Activated gamma-delta T cell (primary cell): ENCODE measurements around the gene ITPRID1.
"Not testable (repeated sequence)": the region's sequence is repeated elsewhere in the genome, so short reads cannot be mapped to it uniquely, and the experiment has no call there.

ENCODE experiments used
- DNase-seq: peaks from one replicate; lab custom pipeline; 2025; lab: John Stamatoyannopoulos, UW

Gene ITPRID1

DNA sequence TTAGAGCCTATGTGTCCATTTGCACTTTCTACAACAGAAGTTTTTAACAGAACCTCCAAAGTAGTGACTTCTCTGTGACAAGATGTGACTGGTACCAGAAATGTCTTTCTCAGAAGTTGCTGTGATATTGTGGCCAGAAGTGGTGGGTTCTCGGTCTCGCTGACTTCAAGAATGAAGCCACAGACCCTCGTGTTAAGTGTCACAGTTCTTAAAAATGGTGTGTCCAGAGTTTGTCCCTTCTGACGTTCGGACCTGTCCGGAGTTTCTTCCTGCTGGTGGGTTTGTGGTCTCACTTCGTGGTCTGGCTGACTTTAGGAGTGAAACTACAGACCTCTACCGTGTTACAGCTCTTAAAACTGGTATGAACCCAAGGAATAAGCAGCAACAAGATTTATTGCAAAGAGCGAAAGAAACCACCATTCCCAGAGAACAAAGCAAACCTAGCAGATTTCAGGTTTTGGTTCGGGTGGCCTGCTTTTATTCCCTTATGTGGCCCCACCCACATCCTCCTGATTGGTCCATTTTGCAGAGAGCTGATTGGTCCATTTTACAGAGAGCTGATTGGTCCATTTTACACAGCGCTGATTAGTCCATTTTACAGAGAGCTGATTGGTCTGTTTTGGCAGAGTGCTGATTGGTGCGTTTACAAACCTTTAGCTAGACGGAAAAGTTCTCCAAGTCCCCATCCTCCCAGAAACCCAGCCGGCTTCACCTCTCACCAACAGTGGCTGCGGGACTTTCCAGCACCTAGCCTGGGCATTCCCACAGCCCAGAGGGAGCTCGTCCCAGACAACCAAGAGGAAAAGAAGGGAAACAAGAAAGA is 3.0 kb downstream of the ITPRID1 start:
- no peak for DNase-seq

DNA sequence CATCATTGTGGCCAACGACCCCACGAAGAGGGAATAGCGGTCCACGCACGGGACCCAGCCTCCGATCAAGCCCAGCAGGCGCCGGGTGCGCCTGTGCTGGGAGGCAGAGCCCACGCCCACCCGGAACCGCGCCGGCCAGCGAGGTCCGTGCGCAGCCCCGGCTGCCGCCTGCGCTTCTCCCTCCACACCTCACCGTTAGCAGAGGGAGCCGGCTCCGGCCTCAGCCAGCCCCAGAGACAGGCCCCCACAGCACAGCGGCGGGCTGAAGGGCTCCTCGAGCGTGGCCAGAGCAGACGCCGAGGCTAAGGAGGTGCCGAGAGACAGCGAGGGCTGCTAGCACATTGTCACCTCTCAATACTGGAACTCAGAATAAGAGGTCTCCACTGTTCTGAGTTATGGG is 3.6 kb downstream of the ITPRID1 start:
- no peak for DNase-seq

DNA sequence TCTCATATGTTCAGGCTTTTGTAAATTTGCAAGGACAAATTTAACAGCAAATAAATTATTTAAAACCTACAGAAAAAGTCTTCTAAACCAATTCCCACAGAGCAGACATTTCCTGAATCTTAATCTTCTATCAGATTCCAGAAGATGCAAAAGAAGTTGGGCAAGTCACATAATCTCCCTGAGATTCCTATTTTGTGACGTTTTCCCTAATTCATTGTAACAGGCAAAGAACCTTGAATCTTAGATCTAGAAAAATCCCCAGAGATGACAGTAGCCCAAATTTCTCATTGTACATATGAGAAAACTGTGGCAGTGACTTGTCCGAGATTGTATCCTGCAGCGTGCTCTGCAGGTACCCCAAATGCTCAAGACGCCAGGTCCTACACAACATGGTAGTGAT is 4.9 kb downstream of the ITPRID1 start:
- no peak for DNase-seq

DNA sequence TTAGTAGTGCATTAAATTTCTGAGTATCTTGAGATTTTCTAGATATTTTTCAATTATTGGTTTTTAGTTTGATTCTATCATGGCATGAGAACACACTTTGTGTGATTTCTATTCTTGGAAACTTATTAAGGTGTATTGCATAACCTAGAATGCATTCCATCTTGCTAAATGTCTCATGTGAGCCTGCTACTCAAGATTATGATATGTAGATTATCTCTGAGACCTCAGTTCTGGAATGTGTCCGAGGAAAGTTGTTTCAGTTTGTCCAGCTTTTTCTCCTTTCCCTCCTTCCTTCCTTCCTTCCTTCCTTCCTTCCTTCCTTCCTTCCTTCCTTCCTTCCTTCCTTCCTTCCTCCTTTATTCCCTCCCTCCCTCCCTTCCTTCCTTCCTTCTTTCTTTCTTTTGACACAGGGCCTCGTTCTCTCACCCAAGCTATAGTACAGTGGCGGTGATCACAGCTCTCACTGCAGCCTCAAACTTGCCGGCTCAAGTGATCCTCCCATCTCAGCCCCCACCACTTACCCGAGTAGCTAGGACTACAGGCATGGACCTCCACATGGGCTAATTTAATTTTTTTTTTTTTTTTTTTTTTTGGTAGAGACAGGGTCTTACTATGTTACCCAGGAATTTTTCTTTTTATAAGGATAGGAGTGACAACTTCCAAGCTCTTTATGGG is 7.6 kb downstream of the ITPRID1 start:
- DNase-seq = no peak

DNA sequence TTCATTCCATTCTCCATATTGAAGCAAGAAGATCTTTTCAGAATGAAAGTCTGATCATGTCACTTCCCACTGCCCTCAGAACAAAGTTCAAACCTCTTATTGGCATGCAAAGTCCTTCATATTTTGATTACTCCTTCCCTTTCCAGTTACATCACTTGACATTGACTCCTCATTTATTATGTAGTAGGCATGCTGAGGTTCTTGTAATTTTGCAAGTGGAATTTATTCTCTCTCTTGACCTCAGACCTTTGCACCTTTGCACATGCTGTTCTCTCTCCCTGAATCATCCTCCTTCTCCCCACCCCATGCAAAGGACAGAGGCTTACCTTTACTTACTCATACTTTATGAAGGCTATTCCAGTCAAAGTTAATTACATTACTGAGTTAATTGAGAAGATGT is 13.0 kb downstream of the ITPRID1 start:
- DNase-seq = no peak

DNA sequence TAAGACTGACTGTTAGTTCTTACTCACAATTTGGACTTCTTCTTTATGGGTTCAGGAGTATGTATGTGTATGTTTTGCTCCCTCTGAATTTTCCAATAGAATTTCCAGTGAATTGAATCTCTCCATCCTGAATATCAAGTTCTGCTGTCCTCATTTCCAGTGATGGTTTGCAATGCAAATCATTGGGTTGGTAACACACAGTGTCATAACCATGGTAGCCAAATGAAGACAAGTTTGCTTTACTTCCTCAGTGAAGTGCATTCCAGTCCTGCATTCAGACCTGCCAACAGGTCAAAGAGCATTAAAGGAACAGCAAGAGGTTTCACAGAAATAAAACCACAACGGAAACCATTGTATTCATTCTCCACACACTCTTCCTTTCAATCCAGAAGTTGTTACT is 15.2 kb downstream of the ITPRID1 start:
- no peak for DNase-seq

DNA sequence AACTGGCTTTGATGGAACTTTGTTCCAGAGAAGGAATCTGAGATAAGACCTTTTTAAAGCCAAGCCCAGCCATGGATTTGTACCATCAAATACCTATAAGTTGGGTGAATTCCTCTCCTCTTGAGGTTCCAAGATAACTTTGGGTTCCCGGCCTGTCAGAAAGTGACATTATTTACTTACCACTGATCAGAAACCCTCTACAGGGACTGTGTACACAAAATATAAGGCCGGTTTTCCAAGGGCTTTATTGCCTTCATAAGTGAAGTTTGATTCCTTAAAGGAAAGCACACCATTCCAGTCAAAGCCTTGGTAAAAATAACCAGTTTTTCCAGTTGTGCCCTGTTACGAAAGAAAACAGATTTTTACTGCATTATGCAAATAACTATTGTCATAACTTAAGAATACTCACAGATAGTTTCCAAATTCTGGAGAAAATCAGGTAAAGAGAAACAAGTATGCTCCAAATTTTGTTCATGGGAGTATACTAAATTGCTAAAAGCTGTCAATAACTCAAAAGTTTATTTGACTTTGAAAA is 26.8 kb downstream of the ITPRID1 start:
- DNase-seq = not testable (repeated sequence)

DNA sequence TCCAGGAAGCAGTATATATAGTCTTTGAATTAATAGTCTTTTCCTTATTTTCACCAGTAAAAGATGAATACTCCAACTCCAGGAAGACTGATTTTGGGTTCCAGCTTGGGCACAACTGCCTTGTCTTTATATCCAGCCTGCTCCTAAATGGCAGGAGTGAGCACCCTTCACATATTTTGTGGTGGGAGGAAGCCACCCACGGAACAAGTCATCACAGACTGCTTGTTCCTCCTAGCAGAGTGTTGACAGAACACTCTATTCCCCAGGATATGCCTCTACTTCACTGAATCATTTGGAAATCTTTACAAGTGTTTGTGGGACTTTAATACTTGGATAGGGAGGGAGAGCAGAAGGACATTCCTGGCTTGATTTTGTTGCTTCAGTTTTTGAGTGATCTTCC is 31.7 kb downstream of the ITPRID1 start:
- no peak for DNase-seq

DNA sequence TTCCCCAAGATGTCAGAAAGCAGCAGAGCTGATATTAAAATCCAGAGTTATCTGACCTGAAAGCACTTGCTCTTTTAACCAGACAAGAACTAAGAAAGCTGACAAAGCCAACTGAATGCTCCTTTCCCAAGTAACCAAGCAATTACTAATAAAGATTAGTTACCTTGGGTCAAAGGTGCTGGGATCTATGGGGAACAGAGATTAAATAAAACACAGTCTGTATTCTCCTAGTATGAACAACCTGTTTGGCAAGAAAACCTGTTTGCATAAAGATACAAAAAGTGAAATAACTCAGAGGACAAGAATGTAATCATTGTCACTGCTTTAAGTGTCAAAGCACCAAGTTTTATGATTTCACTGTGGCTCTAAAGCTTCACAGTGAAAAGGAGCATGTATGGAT is 35.7 kb downstream of the ITPRID1 start:
- DNase-seq = no peak

DNA sequence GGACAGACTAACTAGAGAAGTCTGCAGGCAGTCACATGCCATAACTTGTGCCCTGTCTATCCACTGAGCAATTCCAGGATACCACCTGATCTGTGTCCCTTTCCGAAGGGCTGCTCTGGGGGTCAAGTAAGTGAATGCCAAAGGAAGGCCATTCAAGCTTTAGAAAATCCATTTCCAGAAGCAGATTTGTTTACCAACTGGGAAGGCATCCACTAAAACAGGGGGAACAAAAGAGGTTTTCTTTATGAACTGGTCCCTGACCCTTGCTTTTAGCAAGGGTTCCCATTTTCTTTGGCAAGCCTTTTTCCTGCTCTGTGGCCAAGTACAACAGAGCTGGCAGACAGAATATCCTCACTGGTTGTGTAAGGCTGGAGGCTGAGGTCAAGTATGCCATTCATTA is 36.5 kb downstream of the ITPRID1 start:
- DNase-seq = no peak

DNA sequence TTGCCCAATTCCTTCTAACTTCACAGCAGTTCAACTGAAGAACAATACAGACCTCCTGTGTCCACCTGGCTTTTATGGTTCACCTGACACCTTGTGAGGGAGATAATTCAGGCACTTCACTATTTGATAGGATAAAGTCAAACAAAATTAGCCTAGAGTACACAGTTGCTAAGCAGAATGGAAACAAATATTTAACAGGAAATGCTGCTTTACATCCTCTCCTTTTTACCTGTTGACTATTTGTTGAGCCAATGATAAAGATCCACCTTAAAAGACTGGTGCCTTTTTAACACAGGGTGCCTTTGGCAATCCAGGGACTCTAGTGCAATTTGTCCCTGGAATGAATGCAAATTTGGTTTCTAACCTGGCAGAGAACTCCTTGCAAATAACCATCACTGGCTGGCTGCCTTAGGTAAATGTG is 39.8 kb downstream of the ITPRID1 start:
- no peak for DNase-seq

DNA sequence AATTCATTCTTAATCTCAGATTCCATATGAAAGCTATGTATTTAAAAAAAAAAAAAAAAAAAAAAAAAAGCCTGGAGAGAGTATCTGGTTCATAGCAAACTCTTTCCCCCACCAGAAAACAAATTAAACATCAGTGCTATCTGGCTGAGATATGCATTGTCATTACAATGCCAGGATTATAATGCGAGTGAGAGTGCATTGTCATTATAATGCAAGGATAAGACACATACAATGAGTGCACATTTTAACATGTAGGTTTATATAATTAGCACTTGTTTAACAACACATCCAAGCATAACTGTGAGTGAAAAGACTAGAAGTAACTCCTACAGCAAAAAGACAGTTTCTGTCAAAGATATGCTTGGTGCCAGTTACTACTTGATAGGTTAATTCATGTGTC is 48.1 kb downstream of the ITPRID1 start:
- no peak for DNase-seq

DNA sequence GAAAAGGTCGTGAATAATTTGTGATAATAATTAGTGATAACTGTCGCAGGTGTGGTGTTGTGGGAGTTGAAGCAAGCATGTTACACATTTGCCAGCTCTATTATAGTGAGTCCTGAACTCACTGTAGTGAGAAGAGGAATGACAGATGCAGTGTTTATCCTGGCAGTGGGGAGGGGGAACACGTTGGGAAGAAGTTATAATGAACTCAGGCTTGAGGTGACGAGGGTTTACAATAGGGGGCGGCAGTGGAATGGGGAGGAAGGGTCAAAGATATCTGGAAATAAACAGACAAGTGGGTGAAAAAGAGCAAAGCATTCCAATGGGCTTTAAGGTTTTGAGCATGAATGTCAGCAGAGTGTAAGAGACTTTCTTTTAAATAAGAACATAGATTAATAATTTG is 49.6 kb downstream of the ITPRID1 start:
- no peak for DNase-seq

DNA sequence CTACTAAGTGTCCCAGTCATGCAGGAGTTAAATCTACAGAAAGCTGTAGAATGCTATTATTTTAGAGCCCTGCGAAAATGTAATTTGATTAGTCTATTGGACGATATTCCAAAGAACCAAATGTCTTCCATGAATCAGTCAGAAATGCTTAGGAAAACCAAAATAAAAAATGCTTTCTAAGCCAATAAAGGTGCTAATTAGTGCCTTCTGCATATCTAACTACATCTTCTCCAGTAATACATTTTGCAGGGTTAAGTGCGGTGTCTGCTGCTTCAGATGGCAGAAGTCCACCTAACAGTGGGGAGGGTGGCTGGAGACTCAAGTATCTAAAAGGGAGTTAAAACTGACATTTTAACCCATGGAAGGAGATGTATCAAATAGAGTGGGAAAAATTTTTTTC is 50.1 kb downstream of the ITPRID1 start:
- no peak for DNase-seq

DNA sequence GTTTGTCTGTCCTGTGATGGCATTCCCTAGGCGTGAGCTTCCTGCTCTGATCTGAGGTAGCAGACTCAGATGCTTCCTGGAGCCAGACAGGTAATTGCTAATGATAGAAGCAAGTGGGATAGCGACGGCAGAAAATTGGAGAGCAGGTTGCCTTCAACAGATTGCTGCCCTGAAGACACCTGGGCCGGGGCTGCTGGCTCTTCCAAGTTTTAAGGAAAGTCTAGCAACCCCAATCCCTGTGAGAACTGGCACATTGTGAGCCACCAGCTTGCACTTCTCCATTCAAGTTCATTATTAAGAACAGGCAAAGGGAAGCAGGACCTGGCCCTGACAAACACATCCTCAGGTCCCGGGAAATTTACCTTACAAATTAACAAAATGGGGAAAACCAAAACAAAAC is 50.8 kb downstream of the ITPRID1 start:
- DNase-seq = no peak

DNA sequence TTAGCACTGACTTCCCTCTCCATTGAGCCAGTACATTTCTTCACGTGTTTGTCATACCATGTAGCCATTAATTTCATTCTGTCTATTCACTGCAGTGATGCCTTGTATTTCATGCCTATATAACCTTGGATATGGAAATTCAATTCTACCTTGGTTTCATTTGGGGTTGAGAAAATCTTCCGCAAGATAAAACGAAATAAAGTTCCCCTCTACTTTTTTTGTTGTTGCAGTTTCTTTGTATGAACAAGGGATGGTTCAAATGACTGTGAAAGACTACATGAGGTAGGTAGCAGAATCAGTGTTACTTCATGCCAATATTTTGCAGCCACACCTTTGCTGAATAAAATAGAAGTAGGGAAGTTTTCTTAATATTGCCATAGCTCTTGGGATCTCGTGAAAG is 55.6 kb downstream of the ITPRID1 start:
- no peak for DNase-seq

DNA sequence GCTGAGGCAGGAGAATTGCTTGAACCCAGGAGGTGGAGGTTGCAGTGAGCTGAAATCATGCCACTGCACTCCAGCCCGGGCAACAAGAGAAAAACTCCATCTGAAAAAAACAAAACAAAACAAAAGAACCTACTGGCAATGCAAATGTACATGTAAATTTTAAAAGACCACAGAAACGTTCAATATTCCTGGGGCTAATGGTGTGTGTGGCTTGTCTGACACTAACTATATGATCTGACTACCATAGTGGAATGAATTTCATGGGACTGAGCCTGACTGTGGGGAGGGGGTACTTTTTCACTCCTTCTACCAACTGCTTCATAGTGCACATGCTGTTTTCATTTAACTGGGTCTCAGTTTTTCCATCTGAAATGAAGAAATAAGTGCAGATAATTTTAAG is 69.6 kb downstream of the ITPRID1 start:
- DNase-seq = no peak

DNA sequence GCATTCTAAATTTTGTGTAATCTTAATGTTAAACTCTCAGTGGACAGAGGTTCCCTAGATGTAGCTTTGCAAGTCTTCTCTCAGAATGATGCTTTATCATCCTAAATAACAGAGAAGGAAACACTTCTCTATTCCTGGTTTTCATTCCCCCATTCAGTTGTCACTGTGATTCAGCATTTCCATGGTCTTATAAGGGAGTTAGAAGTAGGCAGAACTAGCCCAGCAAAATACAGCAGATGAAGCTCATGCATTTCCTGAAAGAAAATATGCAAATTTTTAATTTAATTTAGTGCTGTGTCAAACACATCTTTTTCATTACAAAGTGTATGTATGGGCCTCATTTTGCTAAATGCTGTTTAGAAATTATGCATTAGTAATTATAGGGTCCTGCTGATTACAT is 70.1 kb downstream of the ITPRID1 start:
- DNase-seq = no peak

DNA sequence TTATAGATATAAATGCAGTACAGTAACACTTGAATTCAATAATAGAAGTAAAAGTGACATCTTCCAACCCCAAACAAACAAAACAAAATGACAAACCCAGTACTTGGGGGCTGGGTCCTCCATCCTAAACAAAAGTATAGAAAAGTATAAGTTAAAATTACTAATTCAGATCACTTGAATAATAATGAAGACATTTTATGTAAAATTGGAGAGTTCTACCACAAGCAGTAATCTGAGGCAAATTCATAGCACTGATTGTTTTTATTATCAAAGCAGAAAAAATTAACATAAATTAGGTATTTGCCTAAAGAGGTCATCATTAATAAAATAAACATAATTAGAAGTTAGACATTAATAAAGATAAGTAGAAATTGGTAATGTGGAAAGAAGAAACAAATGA is 81.5 kb downstream of the ITPRID1 start:
- DNase-seq = no peak

DNA sequence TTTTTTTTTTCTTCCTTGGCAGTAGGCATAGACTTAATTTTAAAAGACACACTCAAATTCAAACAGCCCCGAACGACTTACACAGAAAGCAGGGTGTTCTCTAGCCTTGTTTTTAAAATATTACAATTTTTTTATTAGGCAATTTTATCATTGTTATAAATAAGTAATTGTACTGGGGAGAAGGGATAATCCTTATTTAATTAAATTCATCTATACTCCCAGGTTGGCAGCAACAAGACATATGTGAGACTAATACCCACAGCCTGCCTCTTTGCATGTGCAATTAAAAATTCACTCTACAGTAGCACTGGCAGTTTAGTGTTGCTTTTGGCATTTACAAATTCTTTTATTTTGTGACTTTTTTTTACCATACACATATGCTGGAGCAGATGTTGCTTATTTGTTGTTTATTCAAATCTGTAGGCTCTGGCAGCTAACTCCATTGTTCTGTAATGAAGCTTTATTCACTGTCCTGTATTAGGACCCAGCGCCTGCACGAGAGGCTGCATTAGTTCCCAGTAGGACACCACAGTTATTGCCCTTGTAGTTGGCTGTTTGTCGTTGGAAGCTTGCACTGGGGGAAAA is 88.2 kb downstream of the ITPRID1 start:
- DNase-seq = no peak

DNA sequence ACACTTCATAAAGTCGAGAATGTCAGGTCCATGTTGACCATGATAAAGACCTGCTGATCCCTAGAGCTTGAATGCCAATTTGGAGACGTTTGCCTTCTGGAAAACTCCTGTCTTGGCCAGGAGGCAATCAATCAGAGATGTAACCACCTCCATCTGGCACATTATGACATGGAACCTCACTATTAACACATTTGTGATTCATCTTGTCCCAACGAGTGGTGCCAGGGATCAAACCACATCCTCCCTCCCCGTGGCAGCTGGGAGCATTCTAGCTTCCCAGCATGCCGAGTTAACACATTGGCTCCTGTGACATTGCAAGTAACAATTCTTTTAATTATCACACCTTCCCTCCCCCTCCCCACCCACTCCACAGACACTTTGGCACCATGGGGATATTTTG is 89.2 kb downstream of the ITPRID1 start:
- DNase-seq = no peak

DNA sequence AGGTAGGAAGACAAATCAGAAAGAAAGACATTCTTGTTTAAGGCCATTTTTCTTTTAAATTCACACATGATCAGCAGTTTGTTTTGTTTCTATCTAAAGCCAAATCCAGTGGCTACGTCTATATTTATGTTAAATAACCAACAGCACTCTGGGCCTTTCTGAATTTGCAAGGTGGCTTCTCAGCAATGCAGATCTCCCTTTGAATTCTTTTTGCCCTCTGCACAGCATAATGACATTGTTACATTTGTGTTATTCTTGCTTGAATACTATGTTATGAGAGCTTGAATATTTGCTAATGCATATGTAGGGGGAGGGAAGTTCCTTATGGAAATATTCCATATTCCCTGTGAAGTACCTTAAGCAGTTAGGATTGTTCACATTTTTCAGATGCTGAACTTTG is 99.7 kb downstream of the ITPRID1 start:
- no peak for DNase-seq

DNA sequence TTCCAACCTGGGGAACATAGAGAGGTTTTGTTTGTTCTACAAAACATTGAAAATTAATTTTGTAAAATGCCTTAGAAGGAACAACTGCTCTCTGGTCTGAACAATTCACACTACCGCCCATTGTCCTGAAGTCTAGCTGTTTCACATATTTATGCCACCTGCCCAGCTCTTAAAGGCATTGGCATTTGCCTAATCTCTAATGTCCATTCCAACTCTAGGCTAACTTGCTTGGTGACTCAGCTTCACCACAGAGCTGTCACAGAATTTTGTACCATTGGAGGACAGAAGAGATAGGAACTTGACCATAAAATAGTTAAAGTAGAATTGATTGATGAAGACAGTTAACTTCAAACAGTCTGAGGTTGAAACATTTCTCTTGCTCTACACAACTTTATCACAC is 119.6 kb downstream of the ITPRID1 start:
- DNase-seq = no peak
